Naive thymus-derived CD4-positive, alpha-beta T cell (primary cell): ENCODE measurements around the gene RIMS3. TPM values are rescaled to one million over a fixed set of nuclear protein-coding genes. Genes with fewer than 3 reads are reported as not detected.

Experiments
- ATAC-seq: fragments of 150-1000 bp; cut with Tn5 transposase; 2 replicates; pipeline ENCODE4 v1.10.0; 2021; ENCODE audit warnings: mild to moderate bottlenecking, moderate library complexity
- CTCF ChIA-PET: fragments of 350-600 bp; sonication (Branson Sonifier 250); formaldehyde crosslinking; loops from one replicate; lab custom pipeline; 2021; ENCODE audit warnings: antibody characterized with exemption; lab: Charles Lee
- POLR2A ChIA-PET: fragments of 350-600 bp; sonication (Branson Sonifier 250); formaldehyde crosslinking; loops from one replicate; lab custom pipeline; 2021; ENCODE audit warnings: antibody characterized with exemption, inconsistent platforms; lab: Charles Lee
- DNase-seq, 9 donors: peaks; one replicate each; pipeline versions ENCODE4 v3.0.0 to v3.0.0-alpha.2; 2020 to 2022; ENCODE audit warnings: mixed read lengths in 1 of 9
- H3K27ac ChIP-seq: one replicate; pipeline ENCODE4 v1.7.0; 2013; ENCODE audit warnings: mild to moderate bottlenecking, low read depth, low read length, moderate library complexity
- H3K27me3 ChIP-seq, 2 donors: one replicate each; pipeline ENCODE4 v1.7.0; 2013; ENCODE audit warnings: low read length in 2 of 2, mild to moderate bottlenecking in 2 of 2, moderate library complexity in 2 of 2; ENCODE audit not compliant: control insufficient read depth in 2 of 2, insufficient read depth in 2 of 2
- H3K36me3 ChIP-seq, 3 experiments: 1 replicate in 2 of 3; 2 replicates in 1 of 3; pipeline ENCODE4 v1.7.0; 2013; ENCODE audit warnings: low read length in 3 of 3, mild to moderate bottlenecking in 3 of 3, moderate library complexity in 1 of 3; ENCODE audit not compliant: insufficient read depth in 3 of 3, control insufficient read depth in 2 of 3
- H3K4me1 ChIP-seq, 2 donors: one replicate each; pipeline ENCODE4 v1.7.0; 2013; ENCODE audit warnings: low read length in 2 of 2, mild to moderate bottlenecking in 2 of 2, moderate library complexity in 1 of 2; ENCODE audit not compliant: control insufficient read depth in 2 of 2, insufficient read depth in 2 of 2
- H3K4me3 ChIP-seq: 2 replicates; pipeline ENCODE4 v1.7.0; 2013; ENCODE audit warnings: mild to moderate bottlenecking, low read length
- H3K9me3 ChIP-seq, 3 experiments: 1 replicate in 2 of 3; 2 replicates in 1 of 3; pipeline ENCODE4 v1.7.0; 2013; ENCODE audit warnings: low read length in 3 of 3; ENCODE audit not compliant: control insufficient read depth in 2 of 3
- H3K27ac Mint-ChIP-seq, 9 donors: one replicate each; pipeline ENCODE4 v1.8.0; 2020 to 2022; ENCODE audit warnings: mixed read lengths in 9 of 9, mild to moderate bottlenecking in 8 of 9, moderate library complexity in 5 of 9, inconsistent platforms in 2 of 9
- H3K27me3 Mint-ChIP-seq, 5 donors: one replicate each; pipeline ENCODE4 v1.8.0; 2021 to 2022; ENCODE audit warnings: mixed read lengths in 5 of 5, mild to moderate bottlenecking in 1 of 5
- H3K36me3 Mint-ChIP-seq, 5 donors: one replicate each; pipeline ENCODE4 v1.8.0; 2020 to 2022; ENCODE audit warnings: mixed read lengths in 5 of 5, mild to moderate bottlenecking in 3 of 5, inconsistent platforms in 1 of 5
- H3K4me1 Mint-ChIP-seq, 7 donors: one replicate each; pipeline ENCODE4 v1.8.0; 2020 to 2022; ENCODE audit warnings: mixed read lengths in 7 of 7, mild to moderate bottlenecking in 3 of 7, inconsistent platforms in 1 of 7
- H3K4me3 Mint-ChIP-seq, 10 donors: one replicate each; pipeline ENCODE4 v1.8.0; 2020 to 2022; ENCODE audit warnings: mild to moderate bottlenecking in 10 of 10, mixed read lengths in 10 of 10, moderate library complexity in 6 of 10, inconsistent platforms in 2 of 10
- H3K9me3 Mint-ChIP-seq, 11 donors: one replicate each; pipeline ENCODE4 v1.8.0; 2020 to 2022; ENCODE audit warnings: mixed read lengths in 11 of 11, mild to moderate bottlenecking in 4 of 11, inconsistent platforms in 1 of 11, moderate library complexity in 1 of 11
- intact Hi-C, 2 donors: fragments of 100-400 bp; cut with micrococcal nuclease; formaldehyde crosslinking; loops; one replicate each; pipeline ENCODE4 v1.15.1; 2023
- polyA plus RNA-seq, 2 donors: library from polyadenylated mRNA; unstranded; fragments of 300-500 nt; fragmentation: Illumina TruSeq; gene quantifications; one replicate each; pipeline ENCODE4 v1.2.3, GENCODE V29; 2021
- total RNA-seq, 6 experiments: library from RNA in 5 of 6; stranded (reverse) in 5 of 6; gene quantifications; 1 replicate in 5 of 6; 2 replicates in 1 of 6; pipeline ENCODE4 v1.2.3 and lab custom pipeline; 2021 to 2026

Gene RIMS3
- total and polyA plus RNA-seq, 7 experiments from 2014 or later: 1.1 to 4.3 (median 2.2) TPM

DNA sequence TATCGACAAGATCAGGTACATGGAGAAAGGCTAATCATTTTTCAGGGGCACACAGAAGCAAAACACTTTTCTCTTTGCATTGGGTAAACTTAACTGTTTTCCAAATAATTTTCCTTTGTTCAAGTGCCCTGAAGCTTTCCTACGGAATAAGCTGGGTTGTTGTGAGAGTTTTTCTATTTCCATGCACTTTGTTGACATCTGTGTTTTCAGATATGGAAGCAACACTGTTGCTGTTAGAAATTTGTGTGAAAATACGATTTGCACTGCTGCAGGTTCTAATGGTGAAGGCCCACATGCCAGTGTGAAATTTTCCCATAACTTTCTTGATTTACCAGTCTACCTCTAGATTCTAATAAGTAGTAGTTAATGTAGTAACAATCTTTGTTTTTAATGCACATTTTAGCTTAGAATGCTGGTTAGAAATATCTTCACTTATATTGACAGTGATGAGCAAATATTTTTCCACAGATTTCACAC is 44.4 kb upstream of the RIMS3 start:
- Mint-ChIP-seq H3K4me1 (peaks cover 38 to 72% (median 65%) of the 10 kb centered on the region in 7 donors), H3K36me3 (peaks cover 0 to 11% (median 9%) of the 10 kb centered on the region in 5 donors), H3K4me3 (peak overlapping the region; percentile 90 to 99 (median 94)), H3K27me3 (no peaks in the 10 kb centered on the region), H3K9me3 (no peaks in the 10 kb centered on the region), H3K27ac (peak overlapping the region in 7 of 9 donors; percentile 52 to 97 (median 91))
- intact Hi-C loops: loop anchor here (1.0 to 10.0 kb wide), 8 partner anchors 11 to 655 kb away; partner anchors contain the start of genes CITED4 (in 1 of the 2), CTPS1 (in 1 of the 2), FOXO6 (in 1 of the 2) and NFYC (in 1 of the 2)
- ATAC-seq (no peak), DNase-seq (no peak)
- Histone ChIP-seq H3K4me3 (peak overlapping the region; percentile 68), H3K4me1 (peaks cover 41 to 53% of the 10 kb centered on the region in 2 donors), H3K9me3 (no peaks in the 10 kb centered on the region), H3K36me3 (no peaks in the 10 kb centered on the region), H3K27me3 (no peaks in the 10 kb centered on the region), H3K27ac (peak overlapping the region; percentile 82)
- ChIA-PET POLR2A (interaction anchor here (0.6 to 11.8 kb wide), 6 partner anchors 8 to 153 kb away, joined by 3 to 123 read pairs (median 4); partner anchors contain the start of genes CITED4 and NFYC), CTCF (interaction anchor here (2.5 to 2.7 kb wide), 2 partner anchors 15 to 18 kb away, joined by 6 to 10 read pairs; partner anchors contain the start of gene NFYC)

DNA sequence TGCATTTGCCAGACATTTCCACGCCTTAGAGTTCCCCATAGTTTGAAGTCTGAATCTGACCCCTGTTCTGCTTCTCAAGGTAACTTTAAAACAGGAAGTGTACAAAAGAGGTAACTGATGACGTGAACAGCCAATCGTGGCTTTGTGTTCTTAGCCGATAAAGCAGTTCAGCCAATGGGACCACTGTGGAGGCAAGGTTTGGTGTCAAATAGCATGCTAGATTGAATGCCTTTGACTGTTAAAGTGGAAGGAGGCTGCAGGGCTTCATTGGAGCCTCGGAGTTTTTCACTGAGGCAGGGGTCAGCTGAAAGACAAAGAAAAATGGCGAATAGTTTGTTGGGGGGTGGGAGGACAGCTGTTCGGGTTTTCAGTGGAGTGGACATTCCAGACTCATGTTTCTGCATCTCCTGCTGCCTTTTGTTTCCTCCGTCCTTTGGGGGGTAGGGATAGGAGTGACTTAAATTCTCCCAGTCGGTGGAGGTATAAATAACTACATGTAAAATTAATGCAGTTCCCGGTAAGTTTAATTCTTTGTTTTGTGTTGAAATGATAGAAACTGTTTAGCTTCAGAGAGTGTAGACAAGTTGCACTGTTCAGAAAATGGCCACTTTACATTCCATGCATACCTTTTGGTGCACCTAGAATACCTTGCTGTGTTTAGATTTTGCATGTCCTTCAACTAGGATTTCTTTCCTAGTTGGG is 43.8 kb upstream of the RIMS3 start:
- ChIA-PET CTCF (interaction anchor here (2.5 to 2.7 kb wide), 2 partner anchors 15 to 17 kb away, joined by 6 to 10 read pairs; partner anchors contain the start of gene NFYC), POLR2A (interaction anchor here (0.8 to 11.8 kb wide), 5 partner anchors 8 to 153 kb away, joined by 3 to 123 read pairs (median 4); partner anchors contain the start of genes CITED4 and NFYC)
- no peaks in the 10 kb centered on the region for H3K9me3 ChIP-seq
- Mint-ChIP-seq H3K9me3 (no peaks in the 10 kb centered on the region), H3K4me3 (peak overlapping the region; percentile 90 to 99 (median 94)), H3K27me3 (no peaks in the 10 kb centered on the region), H3K36me3 (peaks cover 0 to 13% (median 9%) of the 10 kb centered on the region in 5 donors), H3K27ac (peak overlapping the region; percentile 89 to 98 (median 93)), H3K4me1 (peaks cover 40 to 78% (median 71%) of the 10 kb centered on the region in 7 donors)
- intact Hi-C loops: loop anchor here (1.0 to 10.0 kb wide), 8 partner anchors 10 to 656 kb away; partner anchors contain the start of genes CITED4 (in 1 of the 2), CTPS1 (in 1 of the 2), FOXO6 (in 1 of the 2) and NFYC (in 1 of the 2)
- H3K27ac ChIP-seq: peak overlapping the region; percentile 82
- DNase-seq (peak; percentile 28 to 91 (median 88)), ATAC-seq (peak; percentile 97)
- H3K36me3 ChIP-seq: no peaks in the 10 kb centered on the region
- no peaks in the 10 kb centered on the region for H3K27me3 ChIP-seq
- H3K4me3 ChIP-seq: peak overlapping the region; percentile 68
- H3K4me1 ChIP-seq: peaks cover 41 to 53% of the 10 kb centered on the region in 2 donors

DNA sequence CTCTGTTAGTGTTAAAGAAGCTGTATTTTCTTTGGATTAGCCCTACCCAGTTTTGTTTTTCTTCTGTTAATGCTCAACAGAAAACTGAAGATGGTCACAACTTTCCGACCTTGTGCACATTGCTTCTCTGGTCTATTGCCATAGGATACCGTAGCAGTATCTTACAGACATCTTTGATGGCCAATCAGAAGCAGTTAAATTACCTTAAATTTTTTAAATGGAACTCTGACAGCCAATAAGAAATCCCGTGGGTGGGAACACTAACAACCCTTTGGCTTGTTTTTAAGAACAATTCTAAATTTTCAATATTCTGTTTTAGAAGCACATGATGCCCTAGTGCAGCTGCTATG is 43.2 kb upstream of the RIMS3 start:
- Histone ChIP-seq H3K27me3 (no peaks in the 10 kb centered on the region), H3K27ac (peak overlapping the region; percentile 82), H3K9me3 (no peaks in the 10 kb centered on the region), H3K36me3 (no peaks in the 10 kb centered on the region), H3K4me3 (peak overlapping the region; percentile 68), H3K4me1 (peaks cover 41 to 49% of the 10 kb centered on the region in 2 donors)
- ATAC-seq (peak; percentile 87), DNase-seq (peak in 2 of 9 donors; percentile 68 to 85)
- POLR2A ChIA-PET: interaction anchor here (1.1 to 11.8 kb wide), 3 partner anchors 8 to 154 kb away, joined by 3 to 123 read pairs (median 5); partner anchors contain the start of genes CITED4 and NFYC
- peak overlapping the region; percentile 89 to 98 (median 93) for H3K27ac Mint-ChIP-seq
- H3K9me3 Mint-ChIP-seq: no peaks in the 10 kb centered on the region
- intact Hi-C loops: loop anchor here (1.0 to 10.0 kb wide), 8 partner anchors 9 to 656 kb away; partner anchors contain the start of genes CITED4 (in 1 of the 2), CTPS1 (in 1 of the 2), FOXO6 (in 1 of the 2) and NFYC (in 1 of the 2)
- CTCF ChIA-PET: interaction anchor here (2.5 to 2.7 kb wide), 2 partner anchors 14 to 17 kb away, joined by 6 to 10 read pairs; partner anchors contain the start of gene NFYC
- peak overlapping the region; percentile 90 to 99 (median 94) for H3K4me3 Mint-ChIP-seq
- no peaks in the 10 kb centered on the region for H3K27me3 Mint-ChIP-seq
- H3K4me1 Mint-ChIP-seq: peaks cover 42 to 82% (median 74%) of the 10 kb centered on the region in 7 donors
- H3K36me3 Mint-ChIP-seq: peaks cover 0 to 14% (median 9%) of the 10 kb centered on the region in 5 donors

DNA sequence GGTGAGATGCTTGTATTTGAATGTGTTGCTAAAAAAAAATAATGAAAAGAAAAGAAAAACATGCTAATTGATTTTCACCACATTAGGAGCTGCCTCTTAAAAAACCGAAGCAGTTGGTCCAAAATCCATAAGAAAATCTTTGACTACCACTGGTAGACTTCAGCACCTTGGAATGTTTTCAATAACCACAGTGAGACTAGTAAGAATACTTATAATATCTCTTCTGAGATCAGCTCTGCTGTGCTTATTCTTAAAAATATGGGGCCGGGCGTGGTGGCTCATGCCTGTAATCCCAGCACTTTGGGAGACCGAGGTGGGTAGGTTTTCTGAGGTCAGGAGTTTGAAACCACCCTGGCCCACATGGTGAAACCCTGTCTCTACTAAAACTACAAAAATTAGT is 41.1 kb upstream of the RIMS3 start:
- no peak overlapping the region for H3K4me3 Mint-ChIP-seq
- intact Hi-C loops: loop anchor here in 1 of 2 donors (5.0 to 10.0 kb wide), 2 partner anchors 271 to 658 kb away; partner anchors contain the start of genes CTPS1 and FOXO6
- H3K27ac Mint-ChIP-seq: peak overlapping the region in 5 of 9 donors; percentile 5 to 69 (median 28)
- no peak for ATAC-seq
- Histone ChIP-seq H3K36me3 (no peaks in the 10 kb centered on the region), H3K27ac (no peak overlapping the region), H3K9me3 (no peaks in the 10 kb centered on the region), H3K4me3 (no peak overlapping the region), H3K27me3 (no peaks in the 10 kb centered on the region), H3K4me1 (peaks cover 26 to 31% of the 10 kb centered on the region in 2 donors)
- H3K9me3 Mint-ChIP-seq: no peaks in the 10 kb centered on the region
- no peak for DNase-seq
- CTCF ChIA-PET: no interaction called here
- POLR2A ChIA-PET: interaction anchor here (0.7 to 11.8 kb wide), 5 partner anchors 10 to 1033 kb away, joined by 3 to 123 read pairs (median 4); partner anchors contain the start of genes CITED4 and NFYC
- peaks cover 39 to 80% (median 73%) of the 10 kb centered on the region in 7 donors for H3K4me1 Mint-ChIP-seq
- H3K36me3 Mint-ChIP-seq: peaks cover 0 to 11% (median 2%) of the 10 kb centered on the region in 5 donors
- H3K27me3 Mint-ChIP-seq: no peaks in the 10 kb centered on the region

DNA sequence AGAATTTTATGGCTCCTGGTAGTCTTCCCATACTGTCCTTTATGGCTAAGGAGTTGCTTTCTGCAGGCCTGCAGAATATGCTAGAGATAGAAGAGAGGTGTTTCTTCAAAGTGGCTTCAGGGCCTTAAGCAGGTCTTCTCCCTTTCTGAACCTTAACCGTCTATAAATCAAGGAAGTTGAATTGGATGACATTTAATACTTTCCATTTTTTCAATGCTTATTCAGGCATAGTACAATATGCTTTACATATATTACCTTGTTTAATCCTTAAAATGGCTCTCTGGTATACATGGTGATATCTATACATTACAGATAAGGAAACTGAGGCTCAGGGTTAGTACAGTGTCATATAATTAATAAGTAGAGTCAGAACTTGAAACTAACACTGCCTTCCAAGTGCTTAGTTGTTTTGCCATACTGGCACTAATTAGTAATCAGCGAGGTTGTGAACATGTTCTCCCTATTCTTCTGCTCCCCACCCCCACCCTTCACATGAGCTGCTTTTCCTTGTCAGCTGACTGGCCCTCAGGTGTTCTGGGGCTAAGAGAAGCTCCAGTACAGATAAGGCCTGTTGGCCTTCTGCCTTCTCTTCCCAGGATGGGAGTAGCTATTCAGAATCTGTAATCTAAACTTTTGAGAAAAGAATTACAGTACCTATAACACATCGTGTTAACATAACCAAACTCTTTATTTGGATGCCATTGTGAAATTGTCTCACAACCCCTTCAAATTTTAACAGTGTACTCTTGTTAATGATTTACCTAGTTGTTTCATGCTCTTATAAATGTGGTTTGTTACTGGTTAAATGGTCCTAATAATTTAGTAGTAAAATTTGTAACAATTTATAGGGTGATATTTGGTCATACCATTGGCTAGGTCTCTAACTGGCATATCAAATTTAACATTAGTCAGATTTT is 39.6 kb upstream of the RIMS3 start:
- ATAC-seq (no peak), DNase-seq (no peak)
- ChIA-PET CTCF (interaction anchor here (0.7 kb wide), 1 partner anchor 9 kb away, joined by 3 read pairs; no protein-coding TSS in a partner anchor), POLR2A (interaction anchor here (11.8 kb wide), 1 partner anchor 14 kb away, joined by 123 read pairs; the partner anchor contains the start of gene NFYC)
- no peak overlapping the region for H3K27ac ChIP-seq
- Mint-ChIP-seq H3K4me3 (no peak overlapping the region), H3K27ac (peak overlapping the region in 5 of 9 donors; percentile 38 to 62 (median 53)), H3K9me3 (no peaks in the 10 kb centered on the region), H3K36me3 (peaks cover 0 to 12% (median 0%) of the 10 kb centered on the region in 5 donors), H3K4me1 (peaks cover 35 to 71% (median 63%) of the 10 kb centered on the region in 7 donors), H3K27me3 (no peaks in the 10 kb centered on the region)
- H3K9me3 ChIP-seq: no peaks in the 10 kb centered on the region
- no peaks in the 10 kb centered on the region for H3K27me3 ChIP-seq
- intact Hi-C loops: loop anchor here in 1 of 2 donors (5.0 to 10.0 kb wide), 2 partner anchors 272 to 660 kb away; partner anchors contain the start of genes CTPS1 and FOXO6
- peaks cover 15 to 22% of the 10 kb centered on the region in 2 donors for H3K4me1 ChIP-seq
- H3K4me3 ChIP-seq: no peak overlapping the region
- no peaks in the 10 kb centered on the region for H3K36me3 ChIP-seq
